K562 treated with DMSO at 1 percent for 4 hours (cell line): ENCODE measurements around the gene DNAJC13. TPM values are rescaled to one million over a fixed set of nuclear protein-coding genes. Genes with fewer than 3 reads are reported as not detected.

Experiments
- total RNA-seq: library from RNA; unstranded; fragments of 300-600 nt; gene quantifications from 2 replicates; pipeline ENCODE4 v1.2.3, GENCODE V29; 2022; ENCODE audit not compliant: insufficient read depth

Gene DNAJC13
- total RNA-seq, result 4.2 and 6.6 TPM in 2 replicates

GRCh38 chr3:132416807-132417694 lies at the start of gene DNAJC13:
DNAJC13 (plus strand) TSS chr3:132417502; CDS start chr3:132434551, 17,049 bp downstream.

Other genes with a start within 250 kb of the DNAJC13 start
- gene ACP3, start 100.1 kb upstream of the DNAJC13 start, total RNA-seq, result 0.96 and 1.1 TPM in 2 replicates
- not detected in 2 replicates for gene ACKR4, start 179.8 kb downstream of the DNAJC13 start, total RNA-seq
- 1.7 and 2.2 TPM in 2 replicates for gene ACAD11, start 242.3 kb downstream of the DNAJC13 start, total RNA-seq
- 18.6 and 20.2 TPM in 2 replicates for gene UBA5, start 242.8 kb downstream of the DNAJC13 start, total RNA-seq